Ishikawa (cell line): Measurements from ENCODE around the gene LECT2.

Experiments
- CEBPB ChIP-seq: IDR thresholded peaks from 2 replicates; pipeline ENCODE4 v1.6.1; 2012
- CREB1 ChIP-seq: IDR thresholded peaks from 2 replicates; pipeline ENCODE4 v1.6.1; 2012; ENCODE audit warnings: low read depth
- EGR1 ChIP-seq: IDR thresholded peaks from 2 replicates; pipeline ENCODE4 v1.6.1; 2012
- EP300 ChIP-seq: IDR thresholded peaks from 2 replicates; pipeline ENCODE4 v1.6.1; 2012; ENCODE audit warnings: borderline replicate concordance
- FOXM1 ChIP-seq: IDR thresholded peaks from 2 replicates; pipeline ENCODE4 v1.6.1; 2012; ENCODE audit warnings: low read depth, borderline replicate concordance
- MAX ChIP-seq: IDR thresholded peaks from 2 replicates; pipeline ENCODE4 v1.6.1; 2012
- NFIC ChIP-seq: IDR thresholded peaks from 2 replicates; pipeline ENCODE4 v1.6.1; 2012
- RAD21 ChIP-seq: IDR thresholded peaks from 2 replicates; pipeline ENCODE4 v1.6.1; 2012; ENCODE audit warnings: low read depth
- TAF1 ChIP-seq: IDR thresholded peaks from 2 replicates; pipeline ENCODE4 v1.6.1; 2012; ENCODE audit warnings: low read depth, mild to moderate bottlenecking
- TCF12 ChIP-seq: IDR thresholded peaks from 2 replicates; pipeline ENCODE4 v1.6.1; 2012; ENCODE audit warnings: low read depth
- TEAD4 ChIP-seq: IDR thresholded peaks from 2 replicates; pipeline ENCODE4 v1.6.1; 2012
- YY1 ChIP-seq: IDR thresholded peaks from 2 replicates; pipeline ENCODE4 v1.6.1; 2012; ENCODE audit warnings: low read depth
- ZBTB7A ChIP-seq: IDR thresholded peaks from 2 replicates; pipeline ENCODE4 v1.6.1; 2012; ENCODE audit warnings: low read depth
- TF ChIP-seq, protein P1 (sequence below): IDR thresholded peaks from 2 replicates; pipeline ENCODE4 v1.6.1; 2012; ENCODE audit warnings: low read depth, mild to moderate bottlenecking
- TF ChIP-seq, protein P2 (sequence below): IDR thresholded peaks from 2 replicates; pipeline ENCODE4 v1.6.1; 2012

The LECT2 gene

DNA sequence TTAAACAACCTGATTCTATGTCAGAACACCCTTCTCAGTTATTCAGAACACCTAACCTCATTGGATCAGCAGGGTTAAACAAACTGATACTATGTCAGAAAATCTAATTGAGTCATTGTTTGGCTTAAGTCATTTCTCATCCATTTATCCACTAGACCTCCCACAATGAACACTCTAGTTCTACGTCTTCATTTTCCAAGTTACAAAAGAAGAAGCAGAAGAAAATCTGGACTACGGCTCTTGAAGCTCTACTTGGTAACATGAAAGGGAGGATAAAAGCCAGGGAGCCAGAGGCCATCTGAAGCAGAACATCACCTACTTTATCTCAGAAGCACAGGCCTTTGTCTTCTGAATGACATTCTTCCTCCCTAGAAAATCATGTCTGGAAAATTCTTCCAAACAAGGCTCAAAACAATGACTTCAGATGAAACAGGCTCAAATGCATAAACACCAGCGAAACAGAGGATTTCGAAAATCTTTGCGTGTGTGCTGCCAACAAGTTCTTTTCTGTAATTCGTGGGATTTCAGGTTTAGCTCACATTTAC, 38.6 kb upstream of the LECT2 start:
- TF ChIP-seq FOXM1 (no peak), EGR1 (no peak), RAD21 (no peak), CEBPB (no peak), TEAD4 (no peak), MAX (no peak), YY1 (no peak)

GRCh38 chr5:135991429-135991828, 36.6 kb upstream of the LECT2 start:
- TF ChIP-seq TCF12, result no peak
- TF ChIP-seq ZBTB7A, result no peak
- TF ChIP-seq NFIC, result no peak
- TF ChIP-seq TEAD4, result no peak
- no peak for TF ChIP-seq CREB1
- TF ChIP-seq YY1, result no peak
- TF ChIP-seq TAF1, result no peak
- TF ChIP-seq, protein P1, sequence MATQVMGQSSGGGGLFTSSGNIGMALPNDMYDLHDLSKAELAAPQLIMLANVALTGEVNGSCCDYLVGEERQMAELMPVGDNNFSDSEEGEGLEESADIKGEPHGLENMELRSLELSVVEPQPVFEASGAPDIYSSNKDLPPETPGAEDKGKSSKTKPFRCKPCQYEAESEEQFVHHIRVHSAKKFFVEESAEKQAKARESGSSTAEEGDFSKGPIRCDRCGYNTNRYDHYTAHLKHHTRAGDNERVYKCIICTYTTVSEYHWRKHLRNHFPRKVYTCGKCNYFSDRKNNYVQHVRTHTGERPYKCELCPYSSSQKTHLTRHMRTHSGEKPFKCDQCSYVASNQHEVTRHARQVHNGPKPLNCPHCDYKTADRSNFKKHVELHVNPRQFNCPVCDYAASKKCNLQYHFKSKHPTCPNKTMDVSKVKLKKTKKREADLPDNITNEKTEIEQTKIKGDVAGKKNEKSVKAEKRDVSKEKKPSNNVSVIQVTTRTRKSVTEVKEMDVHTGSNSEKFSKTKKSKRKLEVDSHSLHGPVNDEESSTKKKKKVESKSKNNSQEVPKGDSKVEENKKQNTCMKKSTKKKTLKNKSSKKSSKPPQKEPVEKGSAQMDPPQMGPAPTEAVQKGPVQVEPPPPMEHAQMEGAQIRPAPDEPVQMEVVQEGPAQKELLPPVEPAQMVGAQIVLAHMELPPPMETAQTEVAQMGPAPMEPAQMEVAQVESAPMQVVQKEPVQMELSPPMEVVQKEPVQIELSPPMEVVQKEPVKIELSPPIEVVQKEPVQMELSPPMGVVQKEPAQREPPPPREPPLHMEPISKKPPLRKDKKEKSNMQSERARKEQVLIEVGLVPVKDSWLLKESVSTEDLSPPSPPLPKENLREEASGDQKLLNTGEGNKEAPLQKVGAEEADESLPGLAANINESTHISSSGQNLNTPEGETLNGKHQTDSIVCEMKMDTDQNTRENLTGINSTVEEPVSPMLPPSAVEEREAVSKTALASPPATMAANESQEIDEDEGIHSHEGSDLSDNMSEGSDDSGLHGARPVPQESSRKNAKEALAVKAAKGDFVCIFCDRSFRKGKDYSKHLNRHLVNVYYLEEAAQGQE, result no peak
- no peak for TF ChIP-seq MAX
- no peak for TF ChIP-seq RAD21
- no peak for TF ChIP-seq EP300
- TF ChIP-seq FOXM1, result no peak
- TF ChIP-seq, protein P2, sequence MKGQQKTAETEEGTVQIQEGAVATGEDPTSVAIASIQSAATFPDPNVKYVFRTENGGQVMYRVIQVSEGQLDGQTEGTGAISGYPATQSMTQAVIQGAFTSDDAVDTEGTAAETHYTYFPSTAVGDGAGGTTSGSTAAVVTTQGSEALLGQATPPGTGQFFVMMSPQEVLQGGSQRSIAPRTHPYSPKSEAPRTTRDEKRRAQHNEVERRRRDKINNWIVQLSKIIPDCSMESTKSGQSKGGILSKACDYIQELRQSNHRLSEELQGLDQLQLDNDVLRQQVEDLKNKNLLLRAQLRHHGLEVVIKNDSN, result no peak
- TF ChIP-seq EGR1, result no peak

DNA sequence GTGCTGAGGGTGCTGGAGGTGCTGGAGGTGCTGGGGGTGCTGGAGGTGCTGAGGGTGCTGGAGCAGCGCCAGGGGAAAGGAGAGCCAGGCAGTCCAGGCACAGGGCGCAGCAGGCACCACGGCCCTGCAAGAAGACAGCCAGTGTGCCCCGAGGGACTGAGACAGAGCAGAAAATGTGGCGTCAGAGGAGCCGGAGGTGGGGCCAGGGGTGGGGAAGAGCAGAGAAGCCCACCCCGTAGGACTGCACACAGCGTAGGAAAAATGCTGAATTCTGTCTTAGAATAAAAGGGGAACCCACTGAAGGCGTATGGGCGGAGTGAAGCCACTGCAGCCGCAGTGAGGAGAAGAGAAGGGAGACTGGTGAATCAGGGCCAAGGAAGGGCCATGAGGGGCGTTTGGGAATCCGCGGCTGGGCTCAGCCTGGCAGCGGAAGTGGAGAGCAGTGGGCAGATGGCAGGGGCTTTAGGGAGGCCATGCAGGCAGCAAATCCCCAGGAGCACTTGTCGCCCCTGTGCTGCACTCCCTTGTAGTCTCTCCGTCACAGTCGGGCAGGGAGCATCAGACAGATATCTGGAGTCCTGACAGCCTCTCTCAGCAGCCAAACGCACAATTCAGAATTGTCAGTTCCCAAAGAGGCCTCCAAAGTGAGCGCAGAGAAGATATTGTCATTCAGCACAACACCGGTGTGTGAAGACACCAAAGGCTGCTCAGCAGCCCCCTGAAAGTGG, 35.9 kb upstream of the LECT2 start:
- TF ChIP-seq CREB1 (no peak), TEAD4 (no peak), FOXM1 (no peak), ZBTB7A (no peak), MAX (no peak), YY1 (no peak), CEBPB (no peak), RAD21 (no peak), EP300 (no peak), NFIC (no peak), TCF12 (no peak), TAF1 (no peak), EGR1 (no peak)
- TF ChIP-seq, protein P1, result no peak
- TF ChIP-seq, protein P2, result no peak

DNA sequence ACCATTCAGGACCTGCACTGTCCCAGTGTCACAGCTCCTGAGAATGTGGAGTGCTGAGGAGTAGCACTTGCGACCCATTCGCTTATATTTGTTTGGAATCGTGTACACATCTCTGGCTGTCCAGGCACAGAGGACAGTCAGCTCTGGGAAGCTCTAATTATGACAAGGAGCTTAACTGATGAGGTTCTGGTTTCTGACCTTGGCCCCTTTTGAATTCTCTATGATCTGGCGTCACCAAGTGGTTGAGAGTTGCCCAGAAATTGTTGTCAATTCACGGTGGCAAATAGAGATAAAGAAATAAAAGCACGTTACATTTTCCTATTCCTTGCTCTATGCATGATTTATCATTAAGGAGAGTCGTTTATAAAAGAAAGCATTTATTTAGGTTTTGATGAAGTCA, 34.9 kb upstream of the LECT2 start:
- no peak for TF ChIP-seq RAD21
- no peak for TF ChIP-seq ZBTB7A
- TF ChIP-seq NFIC, result no peak
- TF ChIP-seq, protein P2, result no peak
- no peak for TF ChIP-seq MAX
- no peak for TF ChIP-seq CREB1

- TF ChIP-seq EP300 (no peak), ZBTB7A (no peak), MAX (no peak), NFIC (no peak), TCF12 (no peak), TAF1 (no peak), YY1 (no peak), TEAD4 (no peak)
- TF ChIP-seq, protein P1, result no peak
- TF ChIP-seq, protein P2, result no peak
Observed at GRCh38 chr5:135988546-135988945, 33.8 kb upstream of the LECT2 start.
